ENCODE measurements around the gene IRS1.

Gene IRS1

GRCh38 chr2:226813148-226813701, 13.6 kb upstream of the IRS1 start:
- DNase-seq: no peak

- no peak for DNase-seq
These were observed 3.8 kb upstream of the IRS1 start for GRCh38 chr2:226803410-226803809.

DNA sequence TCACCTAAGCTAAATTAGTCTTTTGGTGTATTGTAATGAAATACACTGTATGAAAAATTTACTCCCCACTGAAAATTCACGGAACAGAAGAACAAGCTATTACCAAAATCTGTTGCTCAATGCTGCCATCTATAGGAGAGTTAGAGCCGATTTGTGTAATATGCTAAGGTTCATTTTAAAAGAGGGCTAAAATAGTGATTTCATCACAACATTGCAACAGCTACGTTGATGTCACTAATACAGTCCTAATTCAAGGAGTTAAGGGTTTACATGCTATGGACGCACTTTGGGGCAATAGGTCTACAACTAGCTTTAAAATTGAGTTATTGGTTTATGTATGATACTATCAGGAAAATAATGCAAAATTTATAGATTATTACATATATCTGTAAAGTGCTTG, 3.0 kb upstream of the IRS1 start:
- DNase-seq: no peak

- peak; percentile 77 to 83 for DNase-seq
These were observed 1.5 kb upstream of the IRS1 start for GRCh38 chr2:226800941-226801784.

DNA sequence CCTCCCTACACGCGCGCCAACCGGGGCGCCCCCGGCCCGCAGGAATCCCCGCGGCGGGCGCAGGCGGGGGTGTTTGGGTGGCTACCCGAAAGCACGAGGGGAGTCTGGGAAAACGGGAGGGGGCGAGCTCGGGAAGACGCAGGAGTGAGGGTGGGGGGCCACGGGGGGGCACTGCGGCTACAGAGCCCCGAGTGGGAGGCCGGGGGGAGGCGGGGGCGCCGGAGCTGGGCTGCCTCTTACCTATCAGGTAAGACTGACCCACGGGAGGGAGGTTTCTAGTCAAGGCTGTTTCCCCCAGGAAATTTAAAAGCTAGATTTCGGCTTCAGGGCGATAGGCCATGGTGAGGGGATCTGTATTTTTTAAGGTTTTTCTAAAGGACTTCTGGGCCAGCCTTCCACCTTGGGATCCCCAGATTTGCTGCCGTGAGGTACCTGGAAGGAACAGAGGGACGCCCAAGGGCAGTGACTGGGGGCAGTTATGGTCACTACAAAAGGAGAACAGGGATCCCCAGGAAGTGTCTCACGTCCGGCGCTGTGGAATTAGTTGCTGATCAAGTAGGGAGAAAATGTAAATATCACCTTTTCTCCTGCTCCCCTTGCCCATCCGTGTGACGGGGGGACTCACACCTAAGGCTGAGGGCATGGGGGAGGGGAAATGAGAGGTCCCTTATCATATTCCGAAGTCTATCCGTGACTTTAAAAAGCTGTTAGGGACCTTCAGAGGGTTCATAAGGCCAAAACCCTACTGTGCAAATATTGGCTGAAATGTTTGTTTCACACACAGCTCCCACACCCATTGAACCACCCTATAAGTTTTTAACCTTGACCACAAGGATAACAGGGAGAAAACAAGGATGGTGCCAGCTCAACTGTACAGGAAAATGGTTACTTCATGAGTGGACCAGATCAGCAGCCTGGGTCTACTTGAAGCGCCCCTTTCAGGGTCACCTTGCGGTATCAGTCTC, 638 bp upstream of the IRS1 start:
- no peak for DNase-seq

DNA sequence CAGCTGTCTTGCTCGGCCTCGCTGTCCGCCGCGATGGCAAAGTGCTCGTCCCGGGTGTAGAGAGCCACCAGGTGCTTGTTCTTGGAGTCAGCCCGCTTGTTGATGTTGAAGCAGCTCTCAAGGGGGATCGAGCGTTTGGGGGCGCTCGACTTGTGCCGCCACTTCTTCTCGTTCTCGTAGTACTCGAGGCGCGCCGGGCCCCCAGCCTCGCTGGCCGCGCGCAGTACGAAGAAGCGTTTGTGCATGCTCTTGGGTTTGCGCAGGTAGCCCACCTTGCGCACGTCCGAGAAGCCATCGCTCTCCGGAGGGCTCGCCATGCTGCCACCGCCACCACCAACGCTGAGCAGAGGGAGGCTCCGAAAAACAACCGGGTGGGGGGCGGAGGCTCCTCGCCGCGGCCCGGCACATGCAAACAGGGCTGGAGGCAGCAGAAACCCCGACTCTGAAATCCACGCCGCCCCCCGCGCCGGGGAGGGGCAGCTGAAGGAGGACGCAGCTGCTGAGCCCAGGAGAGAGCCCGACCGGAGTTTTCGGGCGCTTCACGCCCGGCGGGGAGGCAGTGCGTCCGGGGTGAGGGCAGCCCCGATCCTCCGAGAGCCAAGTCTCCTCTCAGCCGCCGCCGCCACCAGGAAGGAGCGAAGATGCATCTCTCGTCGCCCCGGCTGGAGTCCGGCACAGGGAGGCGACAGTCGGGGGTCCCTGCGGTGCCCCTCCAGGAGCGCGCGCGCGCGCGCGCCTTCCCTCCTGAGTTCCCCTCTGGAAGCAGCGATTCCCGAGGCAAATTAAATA, 1.0 kb downstream of the IRS1 start:
- DNase-seq: peak; percentile 38 to 46

- no peak for DNase-seq
These were observed 1.6 kb downstream of the IRS1 start for GRCh38 chr2:226797989-226798421.

GRCh38 chr2:226797289-226797988, 2.2 kb downstream of the IRS1 start:
- DNase-seq: no peak

GRCh38 chr2:226796840-226797288, 2.8 kb downstream of the IRS1 start:
- no peak for DNase-seq

DNA sequence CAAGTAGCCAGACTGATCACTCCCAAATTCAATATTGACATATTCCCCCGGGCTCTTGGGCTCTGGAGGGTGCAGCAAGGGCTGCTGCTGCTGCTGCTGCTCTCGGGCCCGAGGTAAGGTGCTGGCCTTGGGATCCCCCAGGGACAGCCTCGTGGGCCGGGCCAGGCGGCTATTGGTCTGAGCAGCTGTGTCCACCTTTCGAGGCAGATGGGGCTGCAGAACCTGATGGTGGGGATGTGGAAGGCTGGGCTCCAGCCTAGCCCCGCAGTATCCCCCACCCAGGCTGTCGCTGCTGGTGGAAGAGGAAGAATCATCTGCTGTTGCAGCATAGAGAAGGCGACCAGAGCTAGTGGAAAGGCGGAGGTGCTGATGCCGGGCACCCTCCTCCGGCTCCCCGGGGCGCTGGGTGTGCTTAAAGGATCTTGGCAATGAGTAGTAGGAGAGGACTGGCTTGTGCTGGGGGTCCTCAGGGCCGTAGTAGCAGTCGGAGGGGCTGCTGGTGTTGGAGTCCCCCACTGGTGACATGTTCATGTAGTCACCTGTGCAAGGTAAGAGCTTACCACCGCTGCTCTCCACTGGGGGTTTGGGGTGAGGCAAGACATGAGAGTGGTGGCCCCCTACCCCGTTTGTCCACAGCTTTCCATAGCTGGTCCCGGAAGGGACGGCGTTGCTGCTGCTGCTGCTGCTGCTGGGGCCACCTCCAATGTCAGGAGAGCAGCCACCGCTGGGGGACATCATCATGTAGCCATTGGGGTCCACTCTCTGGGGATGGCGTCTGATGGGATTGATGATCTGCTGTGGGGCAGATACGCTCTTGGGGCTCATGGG, 3.4 kb downstream of the IRS1 start:
- no peak for DNase-seq

- no peak for DNase-seq
These were observed 4.2 kb downstream of the IRS1 start for GRCh38 chr2:226795281-226796011.

DNA sequence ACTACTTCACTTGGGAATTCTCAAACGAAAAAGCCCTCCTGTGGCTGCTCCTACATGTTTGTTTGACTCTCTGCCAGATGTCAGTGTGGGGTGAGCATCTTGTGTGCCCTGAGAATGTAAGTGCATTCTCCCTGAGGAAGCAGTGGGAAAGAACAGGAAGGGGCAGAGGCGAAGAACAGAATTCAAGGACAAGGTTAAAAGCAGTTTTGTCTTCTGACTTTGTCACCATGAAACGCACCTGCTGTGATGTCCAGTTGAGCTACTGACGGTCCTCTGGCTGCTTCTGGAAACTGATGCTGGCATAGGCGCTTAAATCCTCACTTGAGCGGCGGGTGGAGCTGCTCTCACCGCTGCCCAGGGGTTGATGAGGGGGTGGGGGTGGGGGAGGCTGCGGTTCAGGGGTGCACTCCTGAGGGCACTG, 4.9 kb downstream of the IRS1 start:
- DNase-seq: no peak

DNA sequence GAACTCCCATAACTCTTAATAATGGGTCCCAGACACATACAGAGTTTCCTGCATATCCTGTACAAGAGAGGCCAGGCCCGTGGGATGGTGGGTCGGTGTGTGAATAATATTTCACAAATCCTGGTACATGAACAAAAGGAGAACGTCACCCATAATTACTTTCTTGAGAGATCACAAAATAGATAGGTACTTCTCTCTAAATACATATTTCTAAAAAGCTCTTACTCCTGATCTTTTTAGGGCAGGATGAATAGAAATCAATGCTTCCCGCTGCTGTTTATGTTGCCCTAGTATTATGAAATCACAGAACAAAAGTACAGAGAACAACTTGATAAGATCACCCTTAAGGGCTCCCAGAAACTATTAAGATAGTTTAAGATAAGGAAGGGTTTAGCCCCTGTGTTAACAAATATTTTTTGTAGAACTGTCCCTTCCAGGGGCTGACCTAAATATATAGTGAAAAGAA, 5.4 kb downstream of the IRS1 start:
- DNase-seq: no peak

DNA sequence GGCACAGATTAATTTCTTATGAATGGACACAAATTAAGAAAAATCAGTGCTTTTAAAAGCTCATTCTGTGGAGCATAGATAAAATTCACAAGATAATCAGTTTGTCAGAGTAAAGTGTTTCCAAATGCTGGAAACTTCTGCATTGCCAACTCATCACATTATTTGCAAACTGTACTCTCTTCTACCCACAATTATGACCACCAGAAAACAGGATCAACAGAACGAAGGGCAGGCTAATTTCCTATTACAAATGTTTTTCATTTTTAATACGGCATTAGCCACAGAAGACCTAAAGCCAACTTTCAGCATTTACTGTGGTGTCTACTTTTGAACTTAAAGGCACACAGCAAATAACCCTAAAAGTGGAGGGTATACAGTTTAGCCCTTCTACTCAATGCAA, 6.0 kb downstream of the IRS1 start:
- no peak for DNase-seq

DNA sequence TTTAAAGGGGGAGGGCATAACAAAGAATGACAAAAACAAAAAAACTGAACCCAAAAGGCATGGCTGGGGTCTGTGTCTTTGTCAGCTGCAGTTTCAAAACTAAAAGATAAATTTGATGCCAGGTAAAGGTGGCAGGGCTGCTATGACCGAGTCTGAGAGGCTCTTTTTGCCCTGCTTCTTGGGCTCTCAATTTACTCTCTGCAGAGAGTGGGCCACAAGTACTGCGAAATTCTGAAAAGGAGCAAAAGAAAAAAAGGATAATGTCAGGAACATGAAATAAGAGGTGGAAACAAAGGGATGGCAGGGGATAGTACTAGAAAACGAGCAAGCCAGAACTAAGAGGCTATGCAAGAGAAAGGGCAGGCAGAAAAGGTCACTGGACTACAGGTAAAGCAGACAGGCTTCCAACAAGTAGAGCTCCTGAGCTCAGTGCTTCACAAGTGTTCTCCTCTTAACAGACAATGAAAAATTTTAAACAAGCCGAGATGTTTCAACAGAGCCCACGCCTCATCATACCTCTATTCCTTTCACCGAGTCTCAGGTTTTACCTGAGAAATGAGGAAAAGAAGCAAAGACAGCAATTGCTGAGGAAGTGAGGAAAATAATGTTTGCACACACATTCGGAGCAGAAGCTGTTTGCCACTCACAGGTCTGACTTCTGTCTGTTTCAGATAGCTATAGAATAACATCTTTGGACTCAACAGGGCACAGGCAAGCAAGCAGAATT, 7.3 kb downstream of the IRS1 start:
- no peak for DNase-seq

- DNase-seq: peak; percentile 92 to 93
These were observed 8.0 kb downstream of the IRS1 start for GRCh38 chr2:226791487-226792081.

- peak; percentile 45 to 60 for DNase-seq
These were observed 8.5 kb downstream of the IRS1 start for GRCh38 chr2:226791056-226791486.

DNA sequence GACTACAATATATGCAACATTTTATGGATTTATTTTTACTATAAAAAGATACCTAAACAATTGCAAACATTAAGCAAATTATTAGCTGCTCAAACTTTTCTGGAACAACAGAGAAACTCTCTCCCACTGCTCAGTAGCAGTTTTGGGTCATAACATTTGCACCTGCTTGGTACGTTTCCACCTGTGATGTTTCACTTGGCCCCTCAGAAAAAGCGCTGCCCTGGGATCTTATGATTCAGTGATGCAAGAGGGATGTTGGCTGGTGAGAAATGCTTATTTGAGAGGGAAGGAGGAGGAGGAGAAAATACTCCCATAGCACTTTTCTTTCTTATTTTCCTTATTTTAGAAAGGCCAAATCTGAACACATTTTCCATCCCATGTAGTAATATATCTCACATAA, 9.2 kb downstream of the IRS1 start:
- no peak for DNase-seq

- no peak for DNase-seq
These were observed 9.6 kb downstream of the IRS1 start for GRCh38 chr2:226790011-226790410.

All from stimulated activated CD4-positive, alpha-beta T cell treated with anti-CD3 and anti-CD28 coated beads, Interleukin-4, amount 100 ng/mL, for 4 hours (primary cell).